ENCODE results near the gene ADAT3. TPM values are rescaled to one million over a fixed set of nuclear protein-coding genes. Genes with fewer than 3 reads are reported as not detected.

The ADAT3 gene
- polyA plus RNA-seq, 1 of the 3 experiments (the other 2 are of a cell fraction), result 2.8 TPM

DNA sequence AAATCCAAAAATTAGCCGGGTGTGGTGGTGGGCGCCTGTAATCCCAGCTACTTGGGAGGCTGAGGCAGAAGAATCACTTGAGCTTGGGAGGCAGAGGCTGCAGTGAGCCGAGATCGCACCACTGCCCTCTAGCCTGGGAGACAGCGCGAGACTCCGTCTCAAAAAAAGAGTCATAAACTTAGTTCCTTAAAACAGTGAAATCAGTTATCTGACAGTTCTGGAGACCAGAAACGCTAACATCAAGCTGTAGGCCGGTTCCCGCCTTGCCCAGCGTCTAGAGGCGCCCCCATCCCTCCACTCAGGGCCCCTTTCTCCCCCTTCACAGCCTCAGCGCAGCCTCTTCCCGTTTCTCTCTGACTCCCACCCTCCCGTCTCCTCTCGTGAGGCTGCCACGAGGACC is 11.9 kb downstream of the ADAT3 start:
- H3K36me3 ChIP-seq (replicated peaks in 1 of 2; ENCODE audit: control insufficient read depth in 1 of 2, insufficient read depth in 2 of 2, low read length in 1 of 2), result peaks cover 0 to 46% of the 10 kb centered on the region in 2 experiments

DNA sequence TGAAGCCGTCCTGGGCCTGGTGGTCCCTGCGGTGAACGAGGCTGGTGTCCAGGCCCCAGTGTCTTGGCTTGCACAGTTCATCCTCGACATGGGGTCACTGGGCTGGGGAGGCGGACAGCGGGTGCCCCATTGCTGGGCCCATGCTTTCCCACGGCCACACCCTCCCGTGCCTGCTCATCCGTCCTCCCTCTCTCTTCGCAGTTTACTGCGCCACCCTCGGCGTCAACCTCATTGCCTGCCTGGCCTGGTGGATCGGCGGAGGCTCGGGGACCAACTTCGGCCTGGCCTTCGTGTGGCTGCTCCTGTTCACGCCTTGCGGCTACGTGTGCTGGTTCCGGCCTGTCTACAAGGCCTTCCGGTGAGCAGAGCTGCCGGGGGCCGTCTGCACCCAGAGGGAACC is 12.7 kb downstream of the ADAT3 start:
- no peaks in the 10 kb centered on the region for H3K9me3 ChIP-seq
- POLR2A ChIA-PET, result no interaction called here
- H3K79me2 ChIP-seq (ENCODE audit: insufficient read depth), result peaks cover 22% of the 10 kb centered on the region
- H3K4me1 ChIP-seq (ENCODE audit: control insufficient read depth in 1 of 2, insufficient read depth in 2 of 2, low read depth in 1 of 2, low read length in 1 of 2), result no peaks in the 10 kb centered on the region
- H3K4me3 ChIP-seq (ENCODE audit: low read depth in 2 of 2, low read length in 1 of 2), result no peak overlapping the region
- TF ChIP-seq TCF12 (IDR thresholded peaks at IDR 0.05) (no peak), SMC3 (IDR thresholded peaks at IDR 0.05; ENCODE audit: low read depth, low read length) (no peak), RFX5 (IDR thresholded peaks at IDR 0.05; ENCODE audit: low read length) (no peak), ELF1 (IDR thresholded peaks at IDR 0.05) (no peak), CTCF (IDR thresholded peaks at IDR 0.05) (no peak), RXRA (IDR thresholded peaks at IDR 0.05; ENCODE audit: borderline replicate concordance, low read depth) (no peak), MAX (IDR thresholded peaks at IDR 0.05; ENCODE audit: low read depth) (no peak), RCOR1 (IDR thresholded peaks at IDR 0.05; ENCODE audit: low read length) (no peak), RAD21 (IDR thresholded peaks at IDR 0.05; ENCODE audit: low read length) (no peak), JUND (IDR thresholded peaks at IDR 0.05) (no peak), IRF3 (IDR thresholded peaks at IDR 0.05; ENCODE audit: low read depth, low read length) (no peak), POLR2AphosphoS5 (IDR thresholded peaks at IDR 0.05; ENCODE audit: low read depth, low read length) (no peak)
- TF ChIP-seq, protein P1, sequence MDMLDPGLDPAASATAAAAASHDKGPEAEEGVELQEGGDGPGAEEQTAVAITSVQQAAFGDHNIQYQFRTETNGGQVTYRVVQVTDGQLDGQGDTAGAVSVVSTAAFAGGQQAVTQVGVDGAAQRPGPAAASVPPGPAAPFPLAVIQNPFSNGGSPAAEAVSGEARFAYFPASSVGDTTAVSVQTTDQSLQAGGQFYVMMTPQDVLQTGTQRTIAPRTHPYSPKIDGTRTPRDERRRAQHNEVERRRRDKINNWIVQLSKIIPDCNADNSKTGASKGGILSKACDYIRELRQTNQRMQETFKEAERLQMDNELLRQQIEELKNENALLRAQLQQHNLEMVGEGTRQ (IDR thresholded peaks at IDR 0.05; ENCODE audit: borderline replicate concordance, low read depth, low read length), result no peak
- TF ChIP-seq, protein P2, sequence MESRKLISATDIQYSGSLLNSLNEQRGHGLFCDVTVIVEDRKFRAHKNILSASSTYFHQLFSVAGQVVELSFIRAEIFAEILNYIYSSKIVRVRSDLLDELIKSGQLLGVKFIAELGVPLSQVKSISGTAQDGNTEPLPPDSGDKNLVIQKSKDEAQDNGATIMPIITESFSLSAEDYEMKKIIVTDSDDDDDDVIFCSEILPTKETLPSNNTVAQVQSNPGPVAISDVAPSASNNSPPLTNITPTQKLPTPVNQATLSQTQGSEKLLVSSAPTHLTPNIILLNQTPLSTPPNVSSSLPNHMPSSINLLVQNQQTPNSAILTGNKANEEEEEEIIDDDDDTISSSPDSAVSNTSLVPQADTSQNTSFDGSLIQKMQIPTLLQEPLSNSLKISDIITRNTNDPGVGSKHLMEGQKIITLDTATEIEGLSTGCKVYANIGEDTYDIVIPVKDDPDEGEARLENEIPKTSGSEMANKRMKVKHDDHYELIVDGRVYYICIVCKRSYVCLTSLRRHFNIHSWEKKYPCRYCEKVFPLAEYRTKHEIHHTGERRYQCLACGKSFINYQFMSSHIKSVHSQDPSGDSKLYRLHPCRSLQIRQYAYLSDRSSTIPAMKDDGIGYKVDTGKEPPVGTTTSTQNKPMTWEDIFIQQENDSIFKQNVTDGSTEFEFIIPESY (IDR thresholded peaks at IDR 0.05; ENCODE audit: borderline replicate concordance, low read depth), result no peak
- H4K20me1 ChIP-seq (ENCODE audit: insufficient read depth), result peaks cover 15% of the 10 kb centered on the region; the same call in 1 of the 2 replicates
- H3K9me2 ChIP-seq, result no peaks in the 10 kb centered on the region
- H3K27me3 ChIP-seq (ENCODE audit: insufficient read depth), result no peaks in the 10 kb centered on the region
- no peak overlapping the region for H3K4me2 ChIP-seq
- WGBS (ENCODE audit: low lambda C conversion rate), result 95% methylated on average over 13 of the region's 25 CpGs
- CTCF ChIA-PET, result interaction anchor here (0.9 kb wide), 1 partner anchor 12 kb away, joined by 3 read pairs; no protein-coding TSS in a partner anchor
- no peak overlapping the region for H3K27ac ChIP-seq (ENCODE audit: low read depth in 2 of 2, low read length in 1 of 2)
- H3F3A ChIP-seq (replicated peaks; ENCODE audit: insufficient read depth), result no peaks in the 10 kb centered on the region
- H3K9ac ChIP-seq, result no peak overlapping the region
- DNase-seq, result no peak
- peaks cover 0 to 44% of the 10 kb centered on the region in 2 experiments for H3K36me3 ChIP-seq (replicated peaks in 1 of 2; ENCODE audit: control insufficient read depth in 1 of 2, insufficient read depth in 2 of 2, low read length in 1 of 2)
- H2AFZ ChIP-seq (ENCODE audit: low read depth), result no peak overlapping the region

More for the DNA sequence above, 11.9 kb downstream of the ADAT3 start:
- no peak overlapping the region for H3K4me3 ChIP-seq (ENCODE audit: low read depth in 2 of 2, low read length in 1 of 2)
- H3K79me2 ChIP-seq (ENCODE audit: insufficient read depth), result peaks cover 29% of the 10 kb centered on the region
- no peaks in the 10 kb centered on the region for H3K9me2 ChIP-seq
- no peaks in the 10 kb centered on the region for H3K9me3 ChIP-seq
- DNase-seq, result no peak
- H3K27ac ChIP-seq (ENCODE audit: low read depth in 2 of 2, low read length in 1 of 2), result no peak overlapping the region
- no peak overlapping the region for H3K4me2 ChIP-seq
- H4K20me1 ChIP-seq (ENCODE audit: insufficient read depth), result peaks cover 15% of the 10 kb centered on the region; the same call in 1 of the 2 replicates
- 96% methylated on average over 17 of the region's 17 CpGs for WGBS (ENCODE audit: low lambda C conversion rate)
- no peak overlapping the region for H3K9ac ChIP-seq
- no peaks in the 10 kb centered on the region for H3K27me3 ChIP-seq (ENCODE audit: insufficient read depth)
- no peak for TF ChIP-seq MEF2A (IDR thresholded peaks at IDR 0.05; ENCODE audit: borderline replicate concordance, low read depth)
- no peak for TF ChIP-seq ELF1 (IDR thresholded peaks at IDR 0.05)
- no peak for TF ChIP-seq RAD21 (IDR thresholded peaks at IDR 0.05; ENCODE audit: low read length)
- TF ChIP-seq EZH2phosphoT487 (IDR thresholded peaks at IDR 0.05; ENCODE audit: borderline replicate concordance, low read depth), result no peak
- no peak for TF ChIP-seq RCOR1 (IDR thresholded peaks at IDR 0.05; ENCODE audit: low read length)
- no peak for TF ChIP-seq POLR2AphosphoS5 (IDR thresholded peaks at IDR 0.05; ENCODE audit: low read depth, low read length)
- TF ChIP-seq JUND (IDR thresholded peaks at IDR 0.05), result no peak
- no peak for TF ChIP-seq TCF12 (IDR thresholded peaks at IDR 0.05)
- no peak for TF ChIP-seq NFIC (IDR thresholded peaks at IDR 0.05; ENCODE audit: borderline replicate concordance)
- TF ChIP-seq MXI1 (IDR thresholded peaks at IDR 0.05; ENCODE audit: low read depth, low read length), result no peak
- TF ChIP-seq RFX5 (IDR thresholded peaks at IDR 0.05; ENCODE audit: low read length), result no peak
- no peaks in the 10 kb centered on the region for H3K4me1 ChIP-seq (ENCODE audit: control insufficient read depth in 1 of 2, insufficient read depth in 2 of 2, low read depth in 1 of 2, low read length in 1 of 2)
- H2AFZ ChIP-seq (ENCODE audit: low read depth), result no peak overlapping the region
- ChIA-PET CTCF (interaction anchor here (2.4 kb wide), 1 partner anchor 11 kb away, joined by 10 read pairs; no protein-coding TSS in a partner anchor), POLR2A (no interaction called here)
- no peaks in the 10 kb centered on the region for H3F3A ChIP-seq (replicated peaks; ENCODE audit: insufficient read depth)
